CD14-positive monocyte (primary cell): ENCODE data around the gene SSB. TPM values are rescaled to one million over a fixed set of nuclear protein-coding genes. Genes with fewer than 3 reads are reported as not detected.

Experiments
- DNase-seq, 3 donors: peaks; one replicate each; pipeline ENCODE4 v3.0.0-alpha.2; 2011 to 2022
- H2AFZ ChIP-seq: 2 replicates; pipeline ENCODE4 v1.6.0; 2012; ENCODE audit warnings: mild to moderate bottlenecking, low read depth, low read length, inconsistent platforms; ENCODE audit not compliant: insufficient read depth, poor library complexity, severe bottlenecking
- H3K27ac ChIP-seq, 2 donors: 1 replicate in 1 of 2; 2 replicates in 1 of 2; pipeline ENCODE4 v1.5.1; 2012 to 2013; ENCODE audit warnings: low read length in 2 of 2, control low read depth in 1 of 2, inconsistent platforms in 1 of 2, low read depth in 1 of 2, mild to moderate bottlenecking in 1 of 2
- H3K27me3 ChIP-seq, 2 donors: one replicate each; pipeline versions ENCODE4 v1.6.0 to v1.6.1; 2011 to 2013; ENCODE audit warnings: low read length in 2 of 2; ENCODE audit not compliant: control insufficient read depth in 2 of 2, insufficient read depth in 2 of 2
- H3K36me3 ChIP-seq, 2 donors: replicated peaks in 1 of 2; 1 replicate in 1 of 2; 2 replicates in 1 of 2; pipeline versions ENCODE4 v1.5.1 to v1.6.1; 2012 to 2013; ENCODE audit warnings: low read length in 2 of 2, control low read depth in 1 of 2, inconsistent platforms in 1 of 2, mild to moderate bottlenecking in 1 of 2; ENCODE audit not compliant: insufficient read depth in 2 of 2, control insufficient read depth in 1 of 2
- H3K4me1 ChIP-seq, 2 donors: 1 replicate in 1 of 2; 2 replicates in 1 of 2; pipeline versions ENCODE4 v1.5.1 to v1.6.1; 2012 to 2013; ENCODE audit warnings: low read length in 2 of 2, control low read depth in 1 of 2, inconsistent platforms in 1 of 2, mild to moderate bottlenecking in 1 of 2, moderate library complexity in 1 of 2; ENCODE audit not compliant: insufficient read depth in 2 of 2, control insufficient read depth in 1 of 2
- H3K4me2 ChIP-seq: replicated peaks from 2 replicates; pipeline ENCODE3; 2012; ENCODE audit warnings: low read length, moderate library complexity, mild to moderate bottlenecking; ENCODE audit not compliant: poor library complexity, severe bottlenecking; ENCODE audit errors: extremely low read depth
- H3K4me3 ChIP-seq, 3 experiments: fragments of 200-600 bp in 1 of 3; sonication (generic) in 1 of 3; replicated peaks in 1 of 3; 1 replicate in 2 of 3; 2 replicates in 1 of 3; pipeline ENCODE4 v1.5.1; 2011 to 2013; ENCODE audit warnings: low read length in 3 of 3, mild to moderate bottlenecking in 3 of 3, control low read depth in 2 of 3, low read depth in 2 of 3, inconsistent platforms in 1 of 3, moderate library complexity in 1 of 3
- H3K79me2 ChIP-seq: 2 replicates; pipeline ENCODE4 v1.6.0; 2012; ENCODE audit warnings: mild to moderate bottlenecking, control low read depth, inconsistent platforms, low read length, moderate library complexity; ENCODE audit not compliant: insufficient read depth
- H3K9ac ChIP-seq: 2 replicates; pipeline ENCODE4 v1.6.0; 2017; ENCODE audit warnings: low read length, mild to moderate bottlenecking; ENCODE audit not compliant: insufficient read depth, poor library complexity, severe bottlenecking
- H3K9me3 ChIP-seq, 2 donors: replicated peaks in 1 of 2; 1 replicate in 1 of 2; 2 replicates in 1 of 2; pipeline versions ENCODE4 v1.5.1 to v1.6.1; 2012 to 2013; ENCODE audit warnings: low read length in 2 of 2, control low read depth in 1 of 2; ENCODE audit not compliant: control insufficient read depth in 1 of 2, insufficient read depth in 1 of 2
- H4K20me1 ChIP-seq: 2 replicates; pipeline ENCODE4 v1.6.0; 2012; ENCODE audit warnings: mild to moderate bottlenecking, low read length, control low read depth, moderate library complexity; ENCODE audit not compliant: insufficient read depth
- H3K27ac Mint-ChIP-seq, 7 donors: one replicate each; pipeline ENCODE4 v1.8.0; 2020; ENCODE audit warnings: mild to moderate bottlenecking in 7 of 7, mixed read lengths in 7 of 7, moderate library complexity in 6 of 7, inconsistent platforms in 2 of 7
- H3K27me3 Mint-ChIP-seq, 3 donors: one replicate each; pipeline ENCODE4 v1.8.0; 2021 to 2022; ENCODE audit warnings: low read depth in 3 of 3, mild to moderate bottlenecking in 3 of 3, mixed read lengths in 3 of 3, moderate library complexity in 3 of 3, inconsistent platforms in 1 of 3
- H3K36me3 Mint-ChIP-seq, 2 donors: one replicate each; pipeline ENCODE4 v1.8.0; 2020; ENCODE audit warnings: mixed read lengths in 2 of 2, inconsistent platforms in 1 of 2, mild to moderate bottlenecking in 1 of 2
- H3K4me1 Mint-ChIP-seq: one replicate; pipeline ENCODE4 v1.8.0; 2020; ENCODE audit warnings: mild to moderate bottlenecking, mixed read lengths
- H3K4me3 Mint-ChIP-seq, 2 donors: one replicate each; pipeline ENCODE4 v1.8.0; 2020; ENCODE audit warnings: mild to moderate bottlenecking in 2 of 2, mixed read lengths in 2 of 2, moderate library complexity in 1 of 2
- H3K9me3 Mint-ChIP-seq, 7 donors: one replicate each; pipeline ENCODE4 v1.8.0; 2020 to 2022; ENCODE audit warnings: mixed read lengths in 7 of 7, mild to moderate bottlenecking in 6 of 7, moderate library complexity in 6 of 7, inconsistent platforms in 2 of 7
- CTCF ChIP-seq: fragments of 200-600 bp; IDR thresholded peaks from one replicate; pipeline ENCODE4 v1.8.0; 2022; ENCODE audit warnings: antibody characterized with exemption, mild to moderate bottlenecking
- WGBS: methylation state at CpG from one replicate; pipeline ENCODE4 v1.1.5; 2013; ENCODE audit warnings: missing lambda C conversion rate; ENCODE audit not compliant: insufficient coverage; 5-methylcytosine and 5-hydroxymethylcytosine counted together
- intact Hi-C, 2 donors: fragments of 100-400 bp; cut with micrococcal nuclease; formaldehyde crosslinking; loops; one replicate each; pipeline versions ENCODE4 v1.15.0 to v1.15.1; 2023
- polyA plus RNA-seq, 3 donors: library from polyadenylated mRNA; depleted of rRNA in 1 of 3; unstranded in 2 of 3; stranded (reverse) in 1 of 3; fragments of 300-500 nt in 2 of 3; fragments of >200 nt in 1 of 3; fragmentation: Illumina TruSeq in 2 of 3; gene quantifications; 1 replicate in 2 of 3; 2 replicates in 1 of 3; pipeline ENCODE4 v1.2.3, GENCODE V29; 2012 to 2021

The SSB gene
- polyA plus RNA-seq, 3 donors = 32.6 to 88.7 (median 60.2) TPM

GRCh38 chr2:169781249-169782013 is 17.2 kb upstream of the SSB start:
- Mint-ChIP-seq H3K36me3 (no peaks in the 10 kb centered on the region), H3K27me3 (peaks cover 0 to 3% (median 2%) of the 10 kb centered on the region in 3 donors), H3K4me3 (no peak overlapping the region), H3K27ac (no peak overlapping the region), H3K4me1 (peaks cover 5% of the 10 kb centered on the region), H3K9me3 (no peaks in the 10 kb centered on the region)
- no peak for DNase-seq
- no peaks in the 10 kb centered on the region for H3K36me3 ChIP-seq
- H3K79me2 ChIP-seq = no peaks in the 10 kb centered on the region
- TF ChIP-seq CTCF = no peak
- no peaks in the 10 kb centered on the region for H4K20me1 ChIP-seq
- no peak overlapping the region for H3K4me2 ChIP-seq
- no peaks in the 10 kb centered on the region for H3K27me3 ChIP-seq
- WGBS = no CpG with 5 or more reads among the region's 4 CpGs
- peaks cover 0 to 7% of the 10 kb centered on the region in 2 donors for H3K4me1 ChIP-seq
- no peak overlapping the region for H2AFZ ChIP-seq
- no peak overlapping the region for H3K4me3 ChIP-seq
- no peak overlapping the region for H3K27ac ChIP-seq
- intact Hi-C loops = no loop called here
- no peaks in the 10 kb centered on the region for H3K9me3 ChIP-seq
- H3K9ac ChIP-seq = no peak overlapping the region

- Mint-ChIP-seq H3K4me3 (no peak overlapping the region), H3K9me3 (no peaks in the 10 kb centered on the region), H3K4me1 (peaks cover 5% of the 10 kb centered on the region), H3K27ac (no peak overlapping the region), H3K27me3 (peaks cover 0 to 3% (median 2%) of the 10 kb centered on the region in 3 donors), H3K36me3 (no peaks in the 10 kb centered on the region)
- Histone ChIP-seq H3K9me3 (no peaks in the 10 kb centered on the region), H3K79me2 (no peaks in the 10 kb centered on the region), H3K36me3 (no peaks in the 10 kb centered on the region), H3K4me1 (peaks cover 0 to 7% of the 10 kb centered on the region in 2 donors), H2AFZ (no peak overlapping the region), H3K27ac (no peak overlapping the region), H3K27me3 (no peaks in the 10 kb centered on the region), H4K20me1 (no peaks in the 10 kb centered on the region), H3K4me2 (no peak overlapping the region), H3K4me3 (no peak overlapping the region), H3K9ac (no peak overlapping the region)
- no peak for TF ChIP-seq CTCF
- DNase-seq = no peak
- WGBS = no CpG with 5 or more reads among the region's 1 CpG
- intact Hi-C loops = no loop called here
Measured at GRCh38 chr2:169782513-169782912, 16.2 kb upstream of the SSB start.
